ENCODE data around the gene TNRC6B.
"Not testable (repeated sequence)": the region's sequence is repeated elsewhere in the genome, so short reads cannot be mapped to it uniquely, and the experiment has no call there.

TNRC6B gene

DNA sequence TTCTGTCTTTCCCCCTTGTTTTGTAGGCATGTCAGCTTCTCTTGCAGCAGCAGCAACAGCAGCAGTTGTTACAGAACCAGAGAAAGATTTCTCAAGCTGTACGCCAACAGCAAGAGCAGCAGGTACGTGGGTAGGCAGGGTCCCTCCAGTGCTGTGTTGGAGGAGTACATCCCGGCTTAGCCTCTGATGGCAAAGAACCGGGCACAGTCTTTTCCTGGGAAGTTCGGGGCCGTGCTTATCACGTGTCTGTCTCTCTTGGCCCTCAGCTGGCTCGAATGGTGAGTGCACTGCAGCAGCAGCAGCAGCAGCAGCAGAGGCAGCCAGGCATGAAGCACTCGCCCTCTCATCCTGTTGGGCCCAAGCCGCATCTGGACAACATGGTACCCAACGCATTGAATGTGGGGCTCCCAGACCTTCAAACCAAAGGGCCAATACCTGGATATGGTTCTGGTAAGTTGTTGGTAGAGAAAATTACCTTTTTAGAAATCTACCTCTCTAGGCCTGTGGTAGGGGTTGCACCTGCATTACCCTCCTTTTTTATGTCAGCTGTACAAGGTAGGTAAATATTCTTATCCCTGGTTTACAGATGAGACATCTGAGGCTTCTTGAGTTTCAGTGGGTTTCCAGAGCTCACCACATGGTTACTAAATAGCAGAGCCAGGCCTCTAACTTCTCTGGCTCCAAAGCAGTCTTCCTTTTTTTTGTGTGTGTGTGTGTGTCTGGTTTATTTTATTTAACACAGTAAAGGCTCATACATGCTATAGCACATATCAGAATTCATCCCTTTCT is 123.4 kb downstream of the TNRC6B start:
- DNase-seq: no peak

DNA sequence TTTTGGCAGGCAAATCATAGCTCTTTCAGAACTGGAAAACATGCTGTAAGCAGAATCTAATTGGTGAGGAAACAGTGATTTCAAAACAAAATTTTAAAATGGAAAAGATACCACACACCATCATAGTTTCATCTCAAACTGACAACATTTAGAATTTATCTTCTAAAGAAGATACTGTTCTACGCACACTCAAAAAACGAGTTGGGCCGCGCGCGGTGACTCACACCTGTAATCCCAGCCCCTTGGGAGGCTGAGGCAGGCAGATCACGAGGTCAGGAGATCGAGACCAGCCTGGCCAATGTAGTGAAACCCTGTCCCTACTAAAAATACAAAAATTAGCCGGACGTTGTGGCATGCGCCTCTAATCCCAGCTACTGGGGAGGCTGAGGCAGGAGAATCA is 124.4 kb downstream of the TNRC6B start:
- DNase-seq: no peak

DNA sequence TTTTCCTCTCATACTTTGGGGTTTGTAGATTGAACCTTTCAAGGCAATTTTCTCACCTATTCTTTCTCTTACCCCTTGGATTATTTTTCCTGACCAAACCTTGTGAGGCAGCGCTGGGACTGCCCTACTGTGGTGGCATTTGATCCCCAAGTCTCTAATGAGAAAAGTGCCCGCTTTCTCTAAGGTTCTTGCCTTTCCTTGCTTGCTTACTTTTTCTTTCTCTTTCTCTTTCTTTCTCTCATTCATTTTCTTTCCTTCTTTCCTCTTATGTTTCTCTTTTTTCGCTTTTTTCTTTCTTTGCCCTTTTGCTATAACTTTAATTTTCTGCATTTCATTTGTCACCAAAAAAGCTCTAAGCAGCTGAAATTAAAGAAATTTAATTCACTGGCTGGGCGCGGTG is 127.9 kb downstream of the TNRC6B start:
- no peak for DNase-seq

DNA sequence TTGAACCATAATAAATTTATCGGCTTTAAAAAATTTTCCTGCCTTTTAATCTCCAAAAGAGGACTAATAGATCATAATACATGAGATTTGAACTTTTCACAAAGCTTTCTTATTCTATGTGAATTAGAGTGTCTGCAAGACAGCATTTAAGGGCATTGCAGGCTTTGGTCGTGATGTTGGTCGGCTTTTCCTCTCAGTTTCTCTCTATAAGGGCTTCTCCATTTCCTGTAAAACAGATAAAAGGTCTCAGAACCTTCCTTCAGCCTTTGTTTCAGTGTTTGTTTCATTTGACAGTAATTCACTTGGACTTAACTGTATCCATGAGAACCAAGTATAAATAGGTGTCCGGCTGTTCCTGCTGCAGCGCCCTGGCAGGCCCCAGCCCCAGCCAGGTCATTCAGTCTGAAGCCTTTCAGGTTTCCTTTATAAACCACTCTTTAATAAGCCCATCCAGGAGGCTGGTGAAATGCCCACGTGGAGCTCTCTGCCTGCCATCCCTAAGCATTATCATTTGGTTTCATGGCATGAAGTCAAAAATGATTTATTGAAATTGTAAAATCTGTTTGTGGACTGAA is 131.4 kb downstream of the TNRC6B start:
- no peak for DNase-seq

DNA sequence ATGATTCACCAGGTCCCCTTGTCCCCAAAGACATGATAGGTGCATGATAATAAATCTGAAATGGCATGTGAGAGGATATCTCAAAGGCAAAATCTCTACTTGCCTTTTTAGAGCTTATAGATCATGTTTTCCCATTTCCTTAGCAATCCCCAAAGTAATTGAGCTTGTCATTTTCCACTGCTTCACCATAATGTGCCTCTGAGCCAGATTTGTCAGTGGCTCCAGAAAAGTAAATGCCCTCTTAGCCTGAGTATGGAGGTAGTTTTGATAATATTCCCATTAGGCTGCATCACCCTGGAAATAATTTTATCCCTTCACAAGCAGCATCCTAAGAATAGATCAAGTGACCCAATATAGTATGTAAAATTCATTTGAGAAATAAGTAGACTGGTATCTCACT is 131.9 kb downstream of the TNRC6B start:
- no peak for DNase-seq

DNA sequence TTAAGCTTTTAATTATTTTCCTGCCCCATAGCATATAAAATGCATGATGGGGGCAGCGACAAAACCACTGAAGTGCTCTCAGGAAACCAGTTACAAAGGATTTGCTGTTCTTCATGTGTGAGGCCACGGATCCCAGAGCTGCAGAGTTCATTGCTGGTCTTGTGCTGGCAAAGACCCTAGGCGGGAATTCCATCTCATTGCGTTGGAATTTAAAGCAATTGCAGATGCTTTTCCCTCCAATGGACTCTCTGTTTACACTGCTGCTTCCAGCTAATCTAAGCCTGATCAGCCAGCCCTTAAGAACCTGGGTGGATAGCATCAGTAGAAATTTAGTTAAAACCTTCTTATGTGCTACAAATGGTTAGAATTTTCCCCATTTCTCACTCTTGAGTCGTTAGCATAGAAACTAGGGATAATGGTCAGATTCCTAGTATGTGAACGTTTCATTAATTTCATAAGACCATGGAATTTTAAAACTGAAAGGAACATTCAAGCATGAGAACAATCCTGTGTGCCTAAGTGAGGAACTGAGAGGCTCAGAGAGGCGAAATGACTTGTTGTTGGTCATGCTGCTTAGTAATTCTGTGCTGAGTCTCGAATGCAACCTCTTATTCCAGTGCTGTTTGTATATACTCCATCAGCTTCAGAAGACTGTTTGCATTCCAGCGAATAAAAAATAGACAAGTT is 132.5 kb downstream of the TNRC6B start:
- DNase-seq: no peak

DNA sequence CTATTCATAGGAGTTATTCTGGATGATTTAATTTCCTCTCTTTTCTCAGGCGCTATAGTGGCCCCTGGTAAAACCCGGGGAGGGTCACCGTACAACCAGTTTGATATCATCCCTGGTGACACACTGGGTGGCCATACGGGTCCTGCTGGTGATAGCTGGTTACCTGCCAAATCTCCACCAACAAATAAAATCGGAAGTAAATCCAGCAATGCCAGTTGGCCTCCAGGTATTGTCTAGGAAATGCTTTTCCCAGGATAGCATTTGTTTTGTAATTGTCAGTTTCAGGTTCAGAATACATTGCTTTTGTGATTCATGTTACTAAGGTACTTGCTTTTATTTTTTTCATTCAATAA is 133.0 kb downstream of the TNRC6B start:
- DNase-seq: no peak

DNA sequence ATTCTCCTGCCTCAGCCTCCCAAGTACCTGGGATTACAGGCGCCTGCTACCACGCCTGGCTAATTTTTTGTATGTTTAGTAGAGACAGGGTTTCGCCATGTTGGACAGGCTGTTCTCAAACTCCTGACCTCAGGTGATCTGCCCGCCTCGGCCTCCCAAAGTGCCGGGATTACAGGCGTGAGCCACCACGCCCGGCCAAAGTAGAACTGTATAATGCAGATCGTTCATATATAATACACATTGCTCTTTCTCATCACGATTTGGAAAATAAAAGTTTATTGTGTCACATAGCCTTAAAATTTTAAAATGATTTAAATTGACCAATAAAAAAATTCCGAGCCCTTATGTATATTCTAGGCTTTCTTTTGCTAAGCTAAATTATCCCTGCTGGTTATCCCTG is 133.9 kb downstream of the TNRC6B start:
- not testable (repeated sequence) for DNase-seq

DNA sequence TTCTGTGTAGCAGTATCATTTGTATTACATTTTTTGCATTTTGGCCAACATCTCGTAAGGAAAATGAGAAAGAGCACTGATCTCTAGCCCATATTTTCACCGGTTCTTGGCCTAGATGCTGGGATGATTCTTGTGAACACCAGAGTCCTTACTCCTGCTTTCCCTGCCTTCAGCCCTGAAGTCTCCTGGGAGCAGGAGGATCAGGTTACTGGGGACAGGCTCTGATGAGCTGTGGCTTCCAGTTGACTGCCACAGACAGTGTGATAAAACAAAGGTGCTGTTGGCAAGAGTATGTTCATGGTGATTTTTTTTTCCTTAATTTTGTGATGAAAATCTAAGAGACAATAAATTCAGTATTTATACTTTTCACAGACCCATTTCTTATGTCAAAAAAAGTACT is 134.3 kb downstream of the TNRC6B start:
- DNase-seq: peak; percentile 93

DNA sequence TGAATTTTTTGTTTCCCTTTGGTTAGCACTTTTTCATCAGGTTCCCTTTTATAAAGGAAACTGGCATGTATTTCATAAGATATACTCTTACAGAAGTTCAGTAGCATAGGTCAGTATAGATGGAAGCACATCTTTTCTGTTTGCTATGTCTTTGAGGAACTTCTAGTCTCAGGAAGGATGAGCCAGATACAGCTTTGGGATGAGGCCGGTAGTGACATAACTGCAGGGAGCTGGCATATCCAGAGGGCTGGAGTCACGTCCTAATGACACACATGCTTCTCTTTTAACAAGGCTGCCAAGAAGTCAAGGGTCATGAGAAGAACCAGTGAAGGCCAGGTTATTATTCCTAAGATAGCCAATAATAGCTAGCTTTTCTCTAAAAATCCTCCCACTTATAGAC is 135.3 kb downstream of the TNRC6B start:
- no peak for DNase-seq

DNA sequence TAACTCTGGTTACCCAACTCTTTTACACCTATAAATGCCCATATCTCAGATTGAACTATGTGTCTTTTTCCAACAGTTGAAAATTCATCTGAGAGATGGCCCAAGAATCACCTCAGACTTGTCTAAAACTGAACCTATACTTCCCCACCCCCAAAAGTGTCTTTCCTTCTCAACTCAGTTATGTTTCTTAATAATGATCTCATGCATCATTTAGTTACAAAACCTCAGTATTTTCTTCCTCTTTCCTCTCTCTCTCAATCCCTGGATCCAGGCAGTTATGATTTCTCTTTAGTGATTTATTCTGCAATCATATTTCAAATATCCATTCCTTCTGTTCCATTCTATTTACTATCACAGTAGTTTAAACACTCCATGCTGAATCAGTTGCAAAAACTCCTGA is 136.3 kb downstream of the TNRC6B start:
- DNase-seq: no peak

DNA sequence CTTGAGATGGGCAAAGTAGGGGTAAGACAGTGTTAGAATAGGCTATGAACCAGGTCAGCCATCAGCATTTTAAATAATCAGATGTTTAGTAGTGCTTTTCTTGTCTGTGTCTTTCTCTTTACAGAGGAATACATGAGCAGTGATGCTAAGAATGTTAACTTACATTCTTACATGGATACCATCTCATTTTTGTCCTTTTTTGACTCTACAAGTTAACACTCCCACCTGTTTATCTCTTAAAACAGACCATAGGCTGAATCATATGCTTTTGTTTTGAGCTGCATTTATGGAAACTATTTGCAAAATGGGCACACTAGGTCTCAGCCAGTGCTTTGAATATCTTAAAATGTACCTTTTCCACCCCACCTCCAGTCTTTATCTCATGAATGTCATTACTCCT is 143.0 kb downstream of the TNRC6B start:
- DNase-seq: no peak

DNA sequence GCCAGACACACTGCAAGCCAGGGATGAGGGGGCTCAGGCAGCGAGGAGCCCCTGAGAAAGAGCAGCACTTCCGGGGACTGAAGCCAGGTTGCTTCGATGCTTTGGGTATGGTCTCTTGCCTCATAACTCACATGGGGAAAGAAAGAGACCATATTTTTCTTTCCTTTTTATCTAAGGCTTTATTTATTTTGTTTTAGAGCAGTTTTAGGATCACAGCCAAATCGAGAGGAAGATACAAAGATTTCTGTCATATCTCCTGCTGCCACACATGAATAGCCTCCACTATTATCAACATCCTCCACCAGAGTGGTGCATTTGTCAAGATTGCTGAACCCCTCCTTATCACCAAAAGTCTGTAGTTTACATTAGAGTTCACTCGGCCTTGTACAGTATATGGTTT is 144.3 kb downstream of the TNRC6B start:
- no peak for DNase-seq

DNA sequence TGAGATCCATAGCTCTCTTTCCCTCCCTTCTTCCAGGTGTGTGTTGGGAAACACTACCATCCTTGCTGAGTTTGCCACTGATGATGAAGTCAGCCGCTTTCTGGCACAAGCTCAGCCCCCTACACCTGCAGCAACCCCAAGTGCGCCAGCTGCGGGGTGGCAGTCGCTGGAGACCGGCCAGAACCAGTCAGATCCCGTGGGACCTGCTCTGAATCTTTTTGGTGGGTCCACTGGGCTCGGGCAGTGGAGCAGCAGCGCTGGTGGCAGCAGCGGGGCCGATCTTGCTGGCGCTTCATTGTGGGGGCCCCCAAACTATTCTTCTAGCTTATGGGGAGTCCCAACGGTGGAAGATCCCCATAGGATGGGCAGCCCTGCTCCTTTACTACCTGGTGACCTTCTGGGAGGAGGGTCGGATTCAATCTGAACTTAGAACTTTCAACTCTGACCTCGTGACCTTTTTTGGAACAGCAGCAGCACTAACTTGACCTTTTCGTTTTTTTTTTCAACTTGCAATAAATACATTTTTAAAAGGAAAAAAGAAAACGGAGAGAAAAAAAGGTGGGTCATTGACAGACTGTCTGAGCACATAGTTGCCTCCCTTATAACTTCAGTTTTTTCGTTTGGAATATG is 145.2 kb downstream of the TNRC6B start:
- no peak for DNase-seq

DNA sequence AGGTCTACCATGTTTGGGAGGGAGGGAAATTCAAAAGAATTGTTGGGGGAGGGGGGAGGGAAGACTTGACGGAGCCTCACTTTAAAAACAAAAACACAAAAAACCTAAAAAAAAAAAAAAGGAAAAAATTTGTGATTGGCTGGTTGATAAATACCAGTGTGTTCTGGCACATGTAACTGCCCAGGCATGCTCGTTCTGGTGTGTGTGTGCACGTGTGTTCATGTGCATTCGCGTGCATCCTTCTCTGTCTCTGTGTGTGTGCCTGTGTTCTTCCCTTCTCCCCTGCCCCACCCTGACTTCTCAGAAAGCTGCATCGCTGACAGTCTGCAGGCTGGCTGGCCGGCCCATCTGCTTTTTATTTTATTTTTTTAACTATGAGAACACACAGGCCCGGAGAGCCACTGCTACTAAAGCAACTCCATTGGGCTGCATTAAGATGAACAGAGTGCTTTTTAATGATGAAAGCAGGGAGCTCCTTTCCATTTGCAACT is 146.0 kb downstream of the TNRC6B start:
- peak; percentile 18 for DNase-seq

DNA sequence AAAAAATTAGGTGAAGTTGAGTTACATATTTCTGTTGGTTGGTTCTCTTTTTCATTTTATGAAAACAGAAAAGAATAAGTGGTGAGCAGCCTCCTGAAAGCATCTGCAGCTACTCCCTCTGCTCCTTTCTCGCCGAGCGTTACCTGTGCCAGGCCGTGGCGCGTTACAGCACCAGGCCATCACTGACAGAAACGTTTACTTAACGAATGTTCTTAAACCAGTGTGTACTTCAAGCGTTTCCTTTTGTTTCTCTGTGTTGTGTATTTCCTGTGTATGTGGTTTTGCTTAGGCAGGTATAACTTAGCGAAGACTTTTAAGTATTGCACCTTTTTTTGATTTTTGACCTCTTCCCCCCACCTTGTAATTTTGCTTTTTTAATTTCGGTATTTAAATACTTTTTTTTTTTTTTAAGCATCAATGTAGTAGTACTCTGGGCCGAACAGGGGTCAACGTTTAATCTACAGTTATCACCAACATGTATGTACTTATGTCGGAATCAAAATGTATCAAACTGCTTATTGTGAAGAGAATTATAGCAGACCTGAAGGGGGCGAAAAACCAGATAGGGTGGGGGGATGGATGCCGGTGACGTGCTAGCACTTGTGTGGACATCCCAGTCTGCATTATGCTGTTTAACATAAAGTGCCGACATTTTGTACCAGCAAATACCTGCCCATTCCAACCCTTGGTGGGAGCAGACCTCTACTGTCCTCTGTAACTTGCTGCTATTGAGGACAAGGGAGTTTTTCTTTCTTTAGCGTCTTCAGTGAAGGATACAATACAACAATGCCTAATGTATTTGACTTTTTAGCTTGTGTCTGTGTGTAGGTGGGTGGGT is 147.0 kb downstream of the TNRC6B start:
- no peak for DNase-seq

DNA sequence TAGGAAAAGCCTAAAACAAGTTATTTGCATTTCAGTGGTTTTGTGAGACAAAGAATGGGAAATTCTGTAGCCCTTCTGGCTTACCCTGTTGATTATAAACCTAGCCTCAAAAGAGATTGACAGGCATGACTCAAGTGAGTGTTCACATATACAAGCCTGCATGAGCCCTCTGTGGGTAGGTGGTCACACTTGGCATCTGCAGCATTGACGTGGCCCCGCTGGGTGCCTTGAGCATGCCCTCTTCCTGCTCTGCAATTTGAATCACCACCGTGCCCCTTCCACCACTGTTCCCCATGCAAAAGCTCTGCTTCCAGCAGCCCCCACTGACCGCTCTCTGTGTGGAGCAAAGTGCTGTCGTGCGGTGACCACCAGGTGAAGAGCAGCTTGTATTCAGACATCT is 147.6 kb downstream of the TNRC6B start:
- no peak for DNase-seq

DNA sequence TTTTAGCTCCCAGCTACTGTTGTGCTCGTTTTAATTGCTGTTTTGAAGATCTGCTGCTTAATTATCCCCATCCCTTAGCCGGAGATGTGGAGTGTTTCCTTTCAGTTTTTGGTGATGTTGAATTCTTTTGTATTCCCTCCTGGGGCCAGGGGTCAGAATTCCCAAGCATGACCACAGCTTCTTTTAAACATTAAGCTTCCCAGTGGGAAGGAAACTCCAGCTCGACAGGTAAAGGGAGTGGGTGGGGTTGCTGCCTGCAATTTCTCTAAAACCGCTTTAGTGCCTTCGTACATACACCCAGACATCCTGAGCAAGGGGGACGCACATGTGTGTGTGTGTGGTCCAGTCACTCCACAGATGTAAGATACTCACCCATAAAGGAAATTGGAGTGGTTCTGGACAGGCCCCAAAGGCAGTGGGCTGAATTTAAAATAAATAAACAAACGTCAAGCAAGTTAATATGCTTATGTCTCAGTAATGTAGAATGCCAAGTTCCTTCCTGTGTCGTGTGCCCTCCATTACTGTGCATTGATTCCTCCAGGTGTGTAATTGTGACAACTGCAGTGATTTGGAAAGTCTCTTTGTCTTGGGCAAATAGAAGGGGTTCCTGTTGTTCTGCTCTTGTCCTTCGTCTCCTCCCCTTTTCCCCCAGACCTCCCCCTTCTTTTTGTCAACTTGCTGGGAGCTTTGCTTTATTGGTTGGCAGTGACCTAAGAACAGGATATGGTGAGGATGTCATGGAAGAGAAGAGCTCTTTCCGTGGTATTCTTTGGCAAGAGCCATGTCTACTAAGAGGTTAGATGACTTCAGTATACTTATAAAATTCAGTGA is 149.4 kb downstream of the TNRC6B start:
- DNase-seq: no peak

DNA sequence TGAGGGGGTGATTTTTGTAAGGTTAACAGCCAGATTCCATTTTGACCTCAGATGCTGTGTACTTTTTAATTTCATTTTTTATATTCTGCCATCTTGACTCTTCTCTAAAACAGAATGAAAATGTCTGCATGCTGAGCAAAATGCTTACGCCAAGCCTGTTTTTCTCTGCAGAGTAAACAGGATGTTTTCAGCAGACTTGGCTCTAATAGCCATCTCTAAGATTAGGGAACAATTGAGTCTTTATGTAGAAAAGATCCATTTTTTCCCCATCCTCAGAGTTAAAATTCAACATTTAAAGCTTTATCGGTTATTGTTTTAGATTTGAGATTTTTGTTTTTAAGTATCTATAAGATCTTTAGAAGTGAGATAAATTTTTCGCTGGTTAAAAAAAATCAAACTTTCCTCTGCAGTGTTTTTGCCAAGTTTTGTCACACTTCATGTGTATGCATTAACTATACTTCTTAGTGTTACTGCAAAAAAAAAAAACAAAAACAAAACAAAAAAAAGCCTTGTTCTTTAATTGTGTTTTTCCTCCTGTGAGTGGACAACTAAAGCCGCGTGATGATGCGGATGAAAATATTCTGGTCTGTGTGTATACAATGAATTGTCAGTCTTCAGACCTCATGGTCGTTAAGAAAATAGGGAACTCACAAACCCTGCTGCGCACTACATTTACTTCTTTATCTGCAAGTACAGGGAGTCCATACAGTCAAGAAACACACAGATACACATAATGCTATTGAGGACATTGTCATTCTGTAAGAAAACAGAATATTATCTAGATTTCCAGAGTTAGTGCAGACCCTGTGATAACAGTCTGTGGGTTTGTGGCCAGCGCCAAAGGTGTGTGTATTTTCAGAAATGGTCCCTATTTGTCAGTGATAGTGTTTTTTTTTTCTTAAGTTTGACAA is 151.1 kb downstream of the TNRC6B start:
- no peak for DNase-seq

DNA sequence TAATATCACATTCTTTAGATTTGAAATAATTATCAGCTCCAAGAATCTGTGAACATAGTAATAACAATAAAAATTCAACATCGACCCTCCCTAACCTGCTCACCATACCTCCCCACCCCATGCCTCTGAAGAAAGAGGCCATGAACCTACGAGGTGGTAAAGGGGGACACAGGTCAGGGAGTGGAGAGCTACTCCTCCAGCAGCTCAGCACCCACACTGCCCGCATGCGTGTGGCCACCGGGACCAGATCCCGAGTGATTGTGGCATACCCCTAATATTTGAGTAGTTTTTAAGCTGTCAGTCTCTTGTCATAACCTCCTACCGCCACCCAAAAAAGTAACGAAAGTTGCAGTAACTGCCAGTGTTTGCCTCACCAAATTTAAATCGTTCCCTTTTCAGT is 151.7 kb downstream of the TNRC6B start:
- no peak for DNase-seq

DNA sequence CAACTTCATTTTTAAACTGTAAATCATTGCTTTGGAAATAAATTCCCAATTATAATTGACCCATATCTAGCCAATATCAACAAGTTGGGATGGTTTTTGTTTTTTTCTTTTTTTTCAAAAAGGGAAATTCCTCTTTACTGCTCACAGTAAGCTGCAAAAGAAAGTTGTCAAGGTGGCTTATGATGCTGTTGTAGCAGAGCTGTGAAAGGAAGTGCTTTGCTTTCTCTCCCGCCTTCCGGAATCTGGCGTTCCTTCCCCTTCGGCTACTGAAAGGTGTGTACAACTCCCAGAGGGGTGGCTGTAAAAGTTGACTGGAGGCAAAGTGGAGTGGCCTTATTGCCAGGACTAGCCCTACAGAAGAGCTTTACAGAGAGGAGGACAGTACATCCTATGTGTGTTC is 152.4 kb downstream of the TNRC6B start:
- no peak for DNase-seq

Measured in NCI-H2171 treated with DMSO at 0.1 percent for 48 hours (cell line).